Transverse colon (tissue), 4 donors: ENCODE measurements around the gene FXYD7. TPM values are rescaled to one million over a fixed set of nuclear protein-coding genes. Genes with fewer than 3 reads are reported as not detected.

Experiments
- DNase-seq: peaks from one replicate; pipeline ENCODE4 v3.0.0-alpha.2; 2019
- H3K27ac ChIP-seq, 4 donors: fragments of 200-600 bp; sonication (generic); 2 replicates each; pipeline ENCODE4 v1.5.1; 2016 to 2018; ENCODE audit warnings: inconsistent platforms in 4 of 4
- H3K27me3 ChIP-seq: fragments of 200-600 bp; sonication (generic); 2 replicates; pipeline ENCODE4 v1.5.1; 2017; ENCODE audit warnings: inconsistent platforms
- H3K36me3 ChIP-seq, 4 donors: fragments of 200-600 bp; sonication (generic); 2 replicates each; pipeline ENCODE4 v1.5.1; 2017 to 2019; ENCODE audit warnings: inconsistent platforms in 4 of 4
- H3K4me1 ChIP-seq, 4 donors: fragments of 200-600 bp; sonication (generic); 2 replicates each; pipeline ENCODE4 v1.5.1; 2017 to 2020; ENCODE audit warnings: inconsistent platforms in 4 of 4
- H3K4me3 ChIP-seq, 4 donors: fragments of 200-600 bp; sonication (generic); 1 replicate in 1 of 4; 2 replicates in 3 of 4; pipeline versions ENCODE4 v1.5.1 to v1.6.1; 2017 to 2019; ENCODE audit warnings: inconsistent platforms in 4 of 4
- H3K9me3 ChIP-seq, 2 donors: fragments of 200-600 bp; sonication (generic); 2 replicates each; pipeline ENCODE4 v1.5.1; 2017 to 2019; ENCODE audit warnings: inconsistent platforms in 2 of 2
- EP300 ChIP-seq: sonication (generic); formaldehyde crosslinking; IDR thresholded peaks from one replicate; pipeline ENCODE4 v1.6.1; 2017; ENCODE audit warnings: antibody characterized with exemption, low read depth
- POLR2A ChIP-seq: fragments of 450-650 bp; IDR thresholded peaks from one replicate; pipeline ENCODE4 v1.6.1; 2016; ENCODE audit warnings: antibody characterized with exemption, mild to moderate bottlenecking, moderate library complexity
- POLR2AphosphoS5 ChIP-seq, 3 donors: sonication (generic); formaldehyde crosslinking; IDR thresholded peaks; one replicate each; pipeline ENCODE4 v1.6.1; 2016; ENCODE audit warnings: antibody characterized with exemption in 3 of 3
- WGBS, 2 donors: methylation state at CpG; one replicate each; pipeline ENCODE4 v1.1.5; 2018; ENCODE audit warnings: low coverage in 1 of 2; 5-methylcytosine and 5-hydroxymethylcytosine counted together
- in situ Hi-C, 4 donors: fragments of 200-750 bp; cut with MboI; loops; one replicate each; pipeline versions ENCODE4 v1.15.0 to v1.15.1; 2017; ENCODE audit warnings: low sequenced_read_pairs in 3 of 4, low pct_ligation_motif_present in 1 of 4, low pct_unique_long_range_greater_than_20kb in 1 of 4
- intact Hi-C: fragments of 100-400 bp; cut with DNase I; formaldehyde crosslinking; loops from one replicate; pipeline ENCODE4 v1.15.1; 2023; ENCODE audit warnings: low total_unique reads
- total RNA-seq, 4 donors: library from RNA; depleted of rRNA; stranded (reverse); fragments of >200 nt; gene quantifications; one replicate each; pipeline ENCODE4 v1.1.0, GENCODE V29; 2016
- TF ChIP-seq, protein P1 (sequence below), 5 experiments: fragments of 200-600 bp in 3 of 5; fragments of 450-650 bp in 2 of 5; sonication (generic) in 3 of 5; IDR thresholded peaks; 1 replicate in 2 of 5; 2 replicates in 3 of 5; pipeline ENCODE4 v1.5.1; 2016 to 2017; ENCODE audit warnings: antibody characterized with exemption in 5 of 5, inconsistent platforms in 3 of 5, mild to moderate bottlenecking in 2 of 5, moderate library complexity in 1 of 5

Gene FXYD7
- total RNA-seq, 4 donors from 2014 or later: not detected

DNA sequence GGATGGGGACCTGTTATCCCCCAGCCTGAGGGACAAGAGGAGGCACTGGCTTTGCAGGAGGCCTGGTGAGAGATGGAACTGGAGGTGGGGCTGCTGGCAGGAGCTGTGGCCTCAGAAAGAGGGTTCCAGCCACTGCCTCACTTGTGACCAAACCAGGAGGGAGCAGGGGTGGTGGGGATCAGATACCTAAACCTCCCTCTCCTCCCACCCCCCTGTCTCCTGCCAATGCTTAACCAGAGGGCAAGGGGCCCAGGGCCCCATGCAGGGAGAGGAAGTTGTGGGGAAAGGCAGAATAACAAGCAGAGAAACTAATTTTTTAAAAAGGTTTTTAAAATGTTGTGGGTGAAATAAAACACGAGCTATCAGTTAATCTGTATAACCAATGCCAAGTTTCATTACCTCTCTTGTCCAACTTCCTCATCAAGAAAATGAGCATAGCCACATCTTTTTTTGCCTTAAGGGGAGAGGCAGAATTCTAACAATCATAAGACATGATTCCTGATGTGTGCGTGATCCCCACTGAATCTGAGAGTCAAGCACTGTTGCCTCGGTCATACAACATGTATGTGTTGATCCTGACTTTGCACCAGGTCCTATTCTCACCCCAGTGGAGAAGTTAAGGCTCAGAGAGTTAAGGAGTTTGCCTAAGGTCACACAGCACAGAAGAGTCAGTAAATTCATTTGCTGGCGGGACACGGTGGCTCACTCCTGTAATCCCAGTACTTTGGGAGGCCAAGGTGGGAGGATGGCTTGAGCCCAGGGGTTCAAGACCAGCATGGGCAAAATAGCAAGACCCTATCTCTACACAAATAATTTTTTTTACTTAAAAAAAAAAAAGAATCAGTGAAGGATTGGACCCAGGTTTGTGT lies 24.4 kb downstream of the FXYD7 start:
- no peaks in the 10 kb centered on the region for H3K27me3 ChIP-seq
- peaks cover 0 to 7% (median 0%) of the 10 kb centered on the region in 4 donors for H3K36me3 ChIP-seq
- intact Hi-C loops: no loop called here
- peak overlapping the region in 1 of 4 donors; percentile 18 for H3K27ac ChIP-seq
- H3K4me1 ChIP-seq: no peaks in the 10 kb centered on the region
- DNase-seq: no peak
- in situ Hi-C loops: no loop called here
- H3K9me3 ChIP-seq: peaks cover 0 to 6% of the 10 kb centered on the region in 2 donors
- WGBS, 2 donors: 85 to 93% methylated on average over 3 to 5 of the region's 5 CpGs
- no peak overlapping the region for H3K4me3 ChIP-seq
- TF ChIP-seq, protein P1, sequence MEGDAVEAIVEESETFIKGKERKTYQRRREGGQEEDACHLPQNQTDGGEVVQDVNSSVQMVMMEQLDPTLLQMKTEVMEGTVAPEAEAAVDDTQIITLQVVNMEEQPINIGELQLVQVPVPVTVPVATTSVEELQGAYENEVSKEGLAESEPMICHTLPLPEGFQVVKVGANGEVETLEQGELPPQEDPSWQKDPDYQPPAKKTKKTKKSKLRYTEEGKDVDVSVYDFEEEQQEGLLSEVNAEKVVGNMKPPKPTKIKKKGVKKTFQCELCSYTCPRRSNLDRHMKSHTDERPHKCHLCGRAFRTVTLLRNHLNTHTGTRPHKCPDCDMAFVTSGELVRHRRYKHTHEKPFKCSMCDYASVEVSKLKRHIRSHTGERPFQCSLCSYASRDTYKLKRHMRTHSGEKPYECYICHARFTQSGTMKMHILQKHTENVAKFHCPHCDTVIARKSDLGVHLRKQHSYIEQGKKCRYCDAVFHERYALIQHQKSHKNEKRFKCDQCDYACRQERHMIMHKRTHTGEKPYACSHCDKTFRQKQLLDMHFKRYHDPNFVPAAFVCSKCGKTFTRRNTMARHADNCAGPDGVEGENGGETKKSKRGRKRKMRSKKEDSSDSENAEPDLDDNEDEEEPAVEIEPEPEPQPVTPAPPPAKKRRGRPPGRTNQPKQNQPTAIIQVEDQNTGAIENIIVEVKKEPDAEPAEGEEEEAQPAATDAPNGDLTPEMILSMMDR (IDR thresholded peaks at IDR 0.05): no peak
- TF ChIP-seq POLR2AphosphoS5 (IDR thresholded peaks at IDR 0.05) (no peak), POLR2A (no peak), EP300 (no peak)

GRCh38 chr19:35168196-35168595 lies 25.1 kb downstream of the FXYD7 start:
- Histone ChIP-seq H3K4me1 (no peaks in the 10 kb centered on the region), H3K4me3 (no peak overlapping the region), H3K27ac (no peak overlapping the region), H3K9me3 (peaks cover 0 to 6% of the 10 kb centered on the region in 2 donors), H3K27me3 (no peaks in the 10 kb centered on the region), H3K36me3 (peaks cover 0 to 7% (median 0%) of the 10 kb centered on the region in 4 donors)
- intact Hi-C loops: no loop called here
- in situ Hi-C loops: no loop called here
- TF ChIP-seq, protein P1 (IDR thresholded peaks at IDR 0.05): no peak
- TF ChIP-seq EP300: no peak
- DNase-seq: no peak
- 80 to 83% methylated on average over 1 to 3 of the region's 3 CpGs for WGBS, 2 donors

DNA sequence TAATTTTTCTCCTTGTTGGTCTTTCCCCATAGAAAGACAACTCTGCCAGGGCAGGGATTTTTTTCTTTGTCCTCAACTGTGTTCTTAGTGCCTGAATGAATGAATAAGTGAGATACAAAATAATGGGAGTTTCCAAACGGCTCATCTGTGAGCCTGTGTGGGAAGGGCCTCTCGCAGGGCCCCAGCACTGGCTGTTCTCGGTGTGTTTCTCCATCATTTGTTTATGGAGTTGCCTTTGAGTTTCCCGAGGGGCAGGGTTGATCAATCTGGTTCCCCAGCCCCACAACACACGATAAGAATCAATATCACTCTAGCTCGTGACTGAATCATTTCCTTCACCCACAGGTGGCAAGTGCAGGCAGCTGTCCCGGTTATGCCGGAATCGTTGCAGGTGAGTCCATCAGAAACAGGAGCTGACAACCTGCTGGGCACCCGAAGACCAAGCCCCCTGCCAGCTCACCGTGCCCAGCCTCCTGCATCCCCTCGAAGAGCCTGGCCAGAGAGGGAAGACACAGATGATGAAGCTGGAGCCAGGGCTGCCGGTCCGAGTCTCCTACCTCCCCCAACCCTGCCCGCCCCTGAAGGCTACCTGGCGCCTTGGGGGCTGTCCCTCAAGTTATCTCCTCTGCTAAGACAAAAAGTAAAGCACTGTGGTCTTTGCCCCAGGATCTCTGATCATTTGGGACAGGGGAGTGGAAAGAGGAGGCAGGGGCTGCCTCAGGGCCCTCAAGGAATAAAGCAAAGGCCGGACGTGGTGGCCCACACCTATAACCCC lies 26.4 kb downstream of the FXYD7 start:
- in situ Hi-C loops (no loop called here), intact Hi-C loops (no loop called here)

More for the DNA sequence above, 26.4 kb downstream of the FXYD7 start:
- H3K36me3 ChIP-seq: peaks cover 0 to 2% (median 0%) of the 10 kb centered on the region in 4 donors
- 60 to 83% methylated on average over 1 to 18 of the region's 18 CpGs for WGBS, 2 donors
- no peak for DNase-seq
- no peaks in the 10 kb centered on the region for H3K27me3 ChIP-seq
- no peak overlapping the region for H3K27ac ChIP-seq
- no peaks in the 10 kb centered on the region for H3K4me1 ChIP-seq
- TF ChIP-seq POLR2AphosphoS5 (IDR thresholded peaks at IDR 0.05): no peak
- TF ChIP-seq, protein P1 (IDR thresholded peaks at IDR 0.05): no peak
- no peak for TF ChIP-seq POLR2A
- no peak for TF ChIP-seq EP300
- no peak overlapping the region for H3K4me3 ChIP-seq
- H3K9me3 ChIP-seq: peaks cover 0 to 6% of the 10 kb centered on the region in 2 donors
